IMR-90 (cell line): ENCODE measurements around the gene SRP54. TPM values are rescaled to one million over a fixed set of nuclear protein-coding genes. Genes with fewer than 3 reads are reported as not detected.

Source experiments
- ATAC-seq: fragments of 200-7000 bp; cut with Tn5 transposase; 2 replicates; pipeline ENCODE4 v1.9.1; 2020; ENCODE audit warnings: low read depth, mild to moderate bottlenecking, moderate library complexity
- BruUV-seq: library from RNA; stranded (reverse); fragments of 400-500 nt; replicated peaks from 2 replicates; lab custom pipeline; 2021; lab: Mats Ljungman, UMichigan
- CTCF ChIA-PET: fragments of 300-600 bp; formaldehyde crosslinking; extraction: SDS; loops from one replicate; lab custom pipeline; 2021; ENCODE audit warnings: antibody characterized with exemption; lab: Yijun Ruan, JAX
- POLR2A ChIA-PET: fragments of 300-600 bp; sonication (Branson Sonifier 250); formaldehyde crosslinking; loops from one replicate; lab custom pipeline; 2022; ENCODE audit warnings: antibody characterized with exemption; ENCODE audit not compliant: unreplicated experiment; lab: Charles Lee
- DNase-seq: peaks from one replicate; pipeline ENCODE4 v3.0.0; 2013
- H2AFZ ChIP-seq: replicated peaks from 2 replicates; pipeline ENCODE3; 2013; ENCODE audit warnings: low read length, mild to moderate bottlenecking; ENCODE audit not compliant: poor library complexity
- H2AK5ac ChIP-seq: 2 replicates; pipeline ENCODE4 v1.6.1; 2013; ENCODE audit warnings: low read depth, low read length, inconsistent platforms
- H2AK9ac ChIP-seq: replicated peaks from 2 replicates; pipeline ENCODE3; 2013; ENCODE audit warnings: mild to moderate bottlenecking, low read depth, low read length, moderate library complexity; ENCODE audit not compliant: poor library complexity
- H2BK120ac ChIP-seq: 2 replicates; pipeline ENCODE4 v1.6.1; 2013; ENCODE audit warnings: low read depth, low read length, inconsistent platforms
- H2BK15ac ChIP-seq: 3 replicates; pipeline ENCODE4 v1.6.1; 2013; ENCODE audit warnings: low read depth, low read length, inconsistent platforms
- H2BK20ac ChIP-seq: 2 replicates; pipeline ENCODE4 v1.6.1; 2013; ENCODE audit warnings: low read depth, mild to moderate bottlenecking, inconsistent platforms, low read length, moderate library complexity
- H2BK5ac ChIP-seq: 2 replicates; pipeline ENCODE4 v1.6.1; 2013; ENCODE audit warnings: mild to moderate bottlenecking, low read depth, low read length, inconsistent platforms; ENCODE audit not compliant: poor library complexity, severe bottlenecking
- H3K14ac ChIP-seq: replicated peaks from 2 replicates; pipeline ENCODE4 v1.6.1; 2013; ENCODE audit warnings: low read depth, low read length, inconsistent platforms
- H3K18ac ChIP-seq: 2 replicates; pipeline ENCODE4 v1.6.1; 2013; ENCODE audit warnings: low read depth, low read length, control low read depth
- H3K23ac ChIP-seq: 2 replicates; pipeline ENCODE4 v1.6.1; 2013; ENCODE audit warnings: low read depth, low read length, inconsistent platforms
- H3K27ac ChIP-seq: 2 replicates; pipeline ENCODE4 v1.5.1; 2013; ENCODE audit warnings: mild to moderate bottlenecking, control low read depth, low read length; ENCODE audit not compliant: insufficient read depth
- H3K27me3 ChIP-seq: 2 replicates; pipeline ENCODE4 v1.6.1; 2013; ENCODE audit warnings: low read length; ENCODE audit not compliant: control insufficient read depth, insufficient read depth
- H3K36me3 ChIP-seq: 2 replicates; pipeline ENCODE4 v1.6.1; 2013; ENCODE audit warnings: low read length, mixed read lengths; ENCODE audit not compliant: control insufficient read depth, insufficient read depth
- H3K4ac ChIP-seq: 2 replicates; pipeline ENCODE4 v1.6.1; 2013; ENCODE audit warnings: low read depth, low read length, inconsistent platforms
- H3K4me1 ChIP-seq: 2 replicates; pipeline ENCODE4 v1.6.1; 2013; ENCODE audit warnings: low read length, mixed read lengths; ENCODE audit not compliant: control insufficient read depth, insufficient read depth
- H3K4me2 ChIP-seq: 2 replicates; pipeline ENCODE4 v1.6.1; 2013; ENCODE audit warnings: low read depth, mild to moderate bottlenecking, control low read depth, low read length, moderate library complexity
- H3K4me3 ChIP-seq: 2 replicates; pipeline ENCODE4 v1.5.1; 2013; ENCODE audit warnings: low read depth, mild to moderate bottlenecking, control low read depth, low read length, moderate library complexity; ENCODE audit not compliant: insufficient read depth
- H3K56ac ChIP-seq: 2 replicates; pipeline ENCODE4 v1.6.1; 2013; ENCODE audit warnings: low read length, inconsistent platforms; ENCODE audit not compliant: insufficient read depth; ENCODE audit errors: extremely low read depth
- H3K79me1 ChIP-seq, 2 experiments: 2 replicates each; pipeline ENCODE4 v1.6.1; 2013; ENCODE audit warnings: low read length in 2 of 2, inconsistent platforms in 1 of 2, low read depth in 1 of 2
- H3K9ac ChIP-seq: 2 replicates; pipeline ENCODE4 v1.6.1; 2013; ENCODE audit warnings: low read depth, low read length, control low read depth
- H3K9me1 ChIP-seq: 2 replicates; pipeline ENCODE4 v1.6.1; 2013; ENCODE audit warnings: low read length, inconsistent platforms; ENCODE audit not compliant: insufficient read depth
- H3K9me3 ChIP-seq: 2 replicates; pipeline ENCODE4 v1.6.1; 2013; ENCODE audit warnings: low read length; ENCODE audit not compliant: control insufficient read depth, insufficient read depth
- H4K20me1 ChIP-seq: 2 replicates; pipeline ENCODE4 v1.6.1; 2013; ENCODE audit warnings: low read length, inconsistent platforms; ENCODE audit not compliant: insufficient read depth
- H4K5ac ChIP-seq: 2 replicates; pipeline ENCODE4 v1.6.1; 2013; ENCODE audit warnings: mild to moderate bottlenecking, low read depth, low read length, control low read depth
- H4K8ac ChIP-seq, 2 experiments: 2 replicates each; pipeline ENCODE4 v1.6.1; 2013; ENCODE audit warnings: low read depth in 2 of 2, low read length in 2 of 2, control low read depth in 1 of 2, inconsistent platforms in 1 of 2
- H4K91ac ChIP-seq: 2 replicates; pipeline ENCODE4 v1.6.1; 2013; ENCODE audit warnings: low read depth, low read length, inconsistent platforms; ENCODE audit not compliant: insufficient read depth
- CHD1 ChIP-seq: IDR thresholded peaks from 2 replicates; pipeline ENCODE4 v1.6.1; 2012; ENCODE audit warnings: low read depth, low read length, improper control_type of control experiment
- CTCF ChIP-seq: conservative IDR thresholded peaks from 2 replicates; pipeline ENCODE4 v1.5.1; 2012; ENCODE audit warnings: mild to moderate bottlenecking, low read depth, low read length, improper control_type of control experiment
- ELK1 ChIP-seq: fragments of 150-350 bp; IDR thresholded peaks from 2 replicates; pipeline ENCODE4 v1.6.1; 2016; ENCODE audit warnings: low read depth, mild to moderate bottlenecking, low read length, moderate library complexity, borderline replicate concordance
- FOS ChIP-seq: fragments of 150-350 bp; IDR thresholded peaks from 2 replicates; pipeline ENCODE4 v1.6.1; 2016; ENCODE audit warnings: low read depth, low read length
- MAFK ChIP-seq: IDR thresholded peaks from 2 replicates; pipeline ENCODE4 v1.6.1; 2012; ENCODE audit warnings: low read depth, low read length, improper control_type of control experiment
- MXI1 ChIP-seq: IDR thresholded peaks from 2 replicates; pipeline ENCODE4 v1.6.1; 2012; ENCODE audit warnings: low read depth, mild to moderate bottlenecking, low read length, moderate library complexity, borderline replicate concordance
- WGBS, 2 experiments: methylation state at CpG; one replicate each; pipeline versions ENCODE4 v1.1.5 to v1.1.7; 2013; ENCODE audit warnings: missing lambda C conversion rate in 2 of 2; ENCODE audit not compliant: insufficient read length in 1 of 2; ENCODE audit errors: extremely low coverage in 2 of 2; 5-methylcytosine and 5-hydroxymethylcytosine counted together
- dilution Hi-C: fragments of 300-500 bp; cut with HindIII; formaldehyde crosslinking; loops from one replicate; pipeline ENCODE4 v1.14.3; 2018; ENCODE audit warnings: low sequenced_read_pairs; ENCODE audit not compliant: unreplicated experiment
- in situ Hi-C: fragments of 300-500 bp; cut with MboI; formaldehyde crosslinking; loops from 3 replicates; pipeline ENCODE4 v1.14.3; 2019; ENCODE audit warnings: low sequenced_read_pairs, inconsistent platforms, mixed read lengths
- intact Hi-C: fragments of 100-400 bp; cut with micrococcal nuclease; formaldehyde crosslinking; loops from 2 replicates; pipeline ENCODE4 v1.10.0; 2022
- polyA plus RNA-seq, 3 experiments: library from polyadenylated mRNA; depleted of rRNA; stranded (reverse); fragments of >200 nt; gene quantifications; 2 replicates each; pipeline ENCODE4 v1.2.3, GENCODE V29; 2012; ENCODE audit warnings: low replicate concordance in 1 of 3
- total RNA-seq: library from RNA; depleted of rRNA; stranded (reverse); fragments of >200 nt; gene quantifications from 2 replicates; pipeline ENCODE4 v1.2.3, GENCODE V29; 2012

Gene SRP54
- total and polyA plus RNA-seq, 2 of the 4 experiments (the other 2 are of a cell fraction) = 56.2 to 63.3 TPM

GRCh38 chr14:35034440-35034833, 51.6 kb downstream of the SRP54 start:
- no peak for TF ChIP-seq FOS
- TF ChIP-seq CTCF = no peak
- no peak for TF ChIP-seq MXI1
- no peak for TF ChIP-seq CHD1
- no peak for TF ChIP-seq MAFK
- TF ChIP-seq ELK1 = no peak
- Histone ChIP-seq H3K79me1 (no peaks in the 10 kb centered on the region), H2BK5ac (no peak overlapping the region), H3K27me3 (no peaks in the 10 kb centered on the region), H3K14ac (no peak overlapping the region), H3K9me1 (no peaks in the 10 kb centered on the region), H3K56ac (no peak overlapping the region), H2AFZ (no peak overlapping the region), H2BK120ac (no peak overlapping the region), H3K4me3 (no peak overlapping the region), H3K9me3 (peaks cover 7% of the 10 kb centered on the region; the same call in 1 of the 2 replicates), H2BK15ac (no peak overlapping the region), H2AK5ac (no peak overlapping the region), H3K36me3 (peaks cover 31% of the 10 kb centered on the region), H3K4me2 (no peak overlapping the region), H3K27ac (no peak overlapping the region), H3K18ac (no peak overlapping the region), H4K8ac (no peak overlapping the region), H2AK9ac (no peak overlapping the region), H4K91ac (no peak overlapping the region), H4K5ac (no peak overlapping the region), H3K4ac (no peak overlapping the region), H4K20me1 (no peaks in the 10 kb centered on the region), H2BK20ac (no peak overlapping the region), H3K23ac (no peak overlapping the region), H3K4me1 (no peaks in the 10 kb centered on the region), H3K9ac (no peak overlapping the region)
- BruUV-seq = no TSS peak
- dilution Hi-C loops = no loop called here
- DNase-seq = no peak
- ATAC-seq = no peak
- in situ Hi-C loops = no loop called here
- ChIA-PET CTCF (no interaction called here), POLR2A (no interaction called here)
- no CpG with 5 or more reads among the region's 5 CpGs for WGBS, 2 experiments
- intact Hi-C loops = no loop called here
